AG04450 (cell line): ENCODE data around the gene MLLT10. TPM values are rescaled to one million over a fixed set of nuclear protein-coding genes. Genes with fewer than 3 reads are reported as not detected.
"Not testable (repeated sequence)": the region's sequence is repeated elsewhere in the genome, so short reads cannot be mapped to it uniquely, and the experiment has no call there.

ENCODE experiments used
- CTCF ChIA-PET: fragments of 300-600, 350-600 bp; formaldehyde crosslinking; extraction: SDS; loops from one replicate; lab custom pipeline; 2022; ENCODE audit warnings: antibody characterized with exemption, inconsistent platforms; lab: Charles Lee
- POLR2A ChIA-PET: fragments of 350-600 bp; formaldehyde crosslinking; extraction: SDS; loops from one replicate; lab custom pipeline; 2021; ENCODE audit warnings: antibody characterized with exemption, inconsistent platforms; lab: Yijun Ruan, JAX
- DNase-seq: peaks from one replicate; pipeline ENCODE4 v3.0.0-alpha.2; 2011; ENCODE audit warnings: low read depth, low spot score
- H3K27ac ChIP-seq: one replicate; pipeline ENCODE4 v1.5.1; 2012; ENCODE audit warnings: low read depth, low read length, control low read depth
- H3K27me3 ChIP-seq: one replicate; pipeline ENCODE4 v1.6.0; 2012; ENCODE audit warnings: low read length; ENCODE audit not compliant: control insufficient read depth, insufficient read depth
- H3K4me3 ChIP-seq: 2 replicates; pipeline ENCODE4 v1.5.1; 2011; ENCODE audit warnings: mild to moderate bottlenecking, low read depth, low read length, control low read depth
- H3K9me3 ChIP-seq: 2 replicates; pipeline ENCODE4 v1.5.1; 2012; ENCODE audit warnings: low read length; ENCODE audit not compliant: control insufficient read depth, insufficient read depth
- CTCF ChIP-seq: IDR thresholded peaks from 2 replicates; pipeline ENCODE4 v1.5.1; 2011; ENCODE audit warnings: low read depth, low read length, control low read depth, inconsistent platforms
- polyA plus RNA-seq: library from polyadenylated mRNA; depleted of rRNA; stranded (reverse); fragments of >200 nt; gene quantifications from 2 replicates; pipeline ENCODE4 v1.2.3, GENCODE V29; 2011

MLLT10 gene
- polyA plus RNA-seq, 1 experiment = 41.0 TPM

GRCh38 chr10:21572578-21572977, 38.5 kb downstream of the MLLT10 start:
- Histone ChIP-seq H3K27ac (no peak overlapping the region), H3K4me3 (no peak overlapping the region), H3K27me3 (no peaks in the 10 kb centered on the region), H3K9me3 (no peaks in the 10 kb centered on the region)
- ChIA-PET POLR2A (interaction anchor here (0.6 to 0.8 kb wide), 2 partner anchors 9 to 293 kb away, joined by 5 to 6 read pairs; no protein-coding TSS in a partner anchor), CTCF (no interaction called here)
- TF ChIP-seq CTCF = no peak
- DNase-seq = no peak

- CTCF ChIA-PET = interaction anchor here (0.6 kb wide), 1 partner anchor 39 kb away, joined by 4 read pairs; no protein-coding TSS in a partner anchor
- not testable (repeated sequence) for DNase-seq, H3K4me3 ChIP-seq, H3K27me3 ChIP-seq, H3K9me3 ChIP-seq, H3K27ac ChIP-seq
- POLR2A ChIA-PET = interaction anchor here (0.6 kb wide), 1 partner anchor 10 kb away, joined by 3 read pairs; no protein-coding TSS in a partner anchor
These were observed 40.5 kb downstream of the MLLT10 start for GRCh38 chr10:21574514-21574913.

- no peak overlapping the region for H3K4me3 ChIP-seq
- no peaks in the 10 kb centered on the region for H3K27me3 ChIP-seq
- CTCF ChIA-PET = no interaction called here
- DNase-seq = no peak
- TF ChIP-seq CTCF = no peak
- no peak overlapping the region for H3K27ac ChIP-seq
- POLR2A ChIA-PET = no interaction called here
- H3K9me3 ChIP-seq = no peaks in the 10 kb centered on the region
These were observed 45.3 kb downstream of the MLLT10 start for GRCh38 chr10:21579291-21579690.

GRCh38 chr10:21581421-21581834, 47.4 kb downstream of the MLLT10 start:
- DNase-seq, H3K27ac ChIP-seq, H3K9me3 ChIP-seq, H3K27me3 ChIP-seq, H3K4me3 ChIP-seq: not testable (repeated sequence)
- POLR2A ChIA-PET = interaction anchor here (1.1 kb wide), 1 partner anchor 9 kb away, joined by 6 read pairs; no protein-coding TSS in a partner anchor
- CTCF ChIA-PET = interaction anchor here (0.6 to 1.2 kb wide), 3 partner anchors 13 to 151 kb away, joined by 4 to 5 read pairs (median 5); no protein-coding TSS in a partner anchor

GRCh38 chr10:21584834-21585530, 51.0 kb downstream of the MLLT10 start:
- ChIA-PET POLR2A (no interaction called here), CTCF (no interaction called here)
- H3K27ac ChIP-seq = no peak overlapping the region

More at GRCh38 chr10:21584834-21585530, 51.0 kb downstream of the MLLT10 start:
- Histone ChIP-seq H3K4me3 (no peak overlapping the region), H3K27me3 (no peaks in the 10 kb centered on the region), H3K9me3 (no peaks in the 10 kb centered on the region)
- TF ChIP-seq CTCF = no peak
- DNase-seq = no peak
